Measurements from ENCODE around the gene RYR3.

RYR3 gene

GRCh38 chr15:33526532-33526931 lies 215.8 kb downstream of the RYR3 start:
- TF ChIP-seq CTCF (IDR thresholded peaks at IDR 0.05; ENCODE audit: insufficient read depth, low read depth, low read length, missing control alignments) = no peak
- peak; percentile 28 for DNase-seq (ENCODE audit: low read depth)
- H3K4me3 ChIP-seq (ENCODE audit: low read length) = no peak overlapping the region

- TF ChIP-seq CTCF (IDR thresholded peaks at IDR 0.05; ENCODE audit: insufficient read depth, low read depth, low read length, missing control alignments) = no peak
- DNase-seq (ENCODE audit: low read depth) = no peak
- H3K4me3 ChIP-seq (ENCODE audit: low read length) = no peak overlapping the region
Measured at GRCh38 chr15:33533197-33533596, 222.4 kb downstream of the RYR3 start.

- no peak for TF ChIP-seq CTCF (IDR thresholded peaks at IDR 0.05; ENCODE audit: insufficient read depth, low read depth, low read length, missing control alignments)
- H3K4me3 ChIP-seq (ENCODE audit: low read length) = no peak overlapping the region
- DNase-seq (ENCODE audit: low read depth) = no peak
Measured at GRCh38 chr15:33534642-33535041, 223.9 kb downstream of the RYR3 start.

- peak; percentile 28 for DNase-seq (ENCODE audit: low read depth)
- TF ChIP-seq CTCF (IDR thresholded peaks at IDR 0.05; ENCODE audit: insufficient read depth, low read depth, low read length, missing control alignments) = no peak
- no peak overlapping the region for H3K4me3 ChIP-seq (ENCODE audit: low read length)
Measured at GRCh38 chr15:33535135-33535534, 224.4 kb downstream of the RYR3 start.

- H3K4me3 ChIP-seq (ENCODE audit: low read length) = no peak overlapping the region
- no peak for DNase-seq (ENCODE audit: low read depth)
- no peak for TF ChIP-seq CTCF (IDR thresholded peaks at IDR 0.05; ENCODE audit: insufficient read depth, low read depth, low read length, missing control alignments)
Measured at GRCh38 chr15:33539825-33540573, 229.2 kb downstream of the RYR3 start.

- H3K4me3 ChIP-seq (ENCODE audit: low read length) = no peak overlapping the region
- TF ChIP-seq CTCF (IDR thresholded peaks at IDR 0.05; ENCODE audit: insufficient read depth, low read depth, low read length, missing control alignments) = no peak
- DNase-seq (ENCODE audit: low read depth) = no peak
Measured at GRCh38 chr15:33543957-33544356, 233.2 kb downstream of the RYR3 start.

GRCh38 chr15:33545866-33546265 lies 235.1 kb downstream of the RYR3 start:
- TF ChIP-seq CTCF (IDR thresholded peaks at IDR 0.05; ENCODE audit: insufficient read depth, low read depth, low read length, missing control alignments) = no peak
- no peak for DNase-seq (ENCODE audit: low read depth)
- no peak overlapping the region for H3K4me3 ChIP-seq (ENCODE audit: low read length)

Measured in epithelial cell of esophagus (primary cell).